ENCODE data around the gene BET1L.

DNA sequence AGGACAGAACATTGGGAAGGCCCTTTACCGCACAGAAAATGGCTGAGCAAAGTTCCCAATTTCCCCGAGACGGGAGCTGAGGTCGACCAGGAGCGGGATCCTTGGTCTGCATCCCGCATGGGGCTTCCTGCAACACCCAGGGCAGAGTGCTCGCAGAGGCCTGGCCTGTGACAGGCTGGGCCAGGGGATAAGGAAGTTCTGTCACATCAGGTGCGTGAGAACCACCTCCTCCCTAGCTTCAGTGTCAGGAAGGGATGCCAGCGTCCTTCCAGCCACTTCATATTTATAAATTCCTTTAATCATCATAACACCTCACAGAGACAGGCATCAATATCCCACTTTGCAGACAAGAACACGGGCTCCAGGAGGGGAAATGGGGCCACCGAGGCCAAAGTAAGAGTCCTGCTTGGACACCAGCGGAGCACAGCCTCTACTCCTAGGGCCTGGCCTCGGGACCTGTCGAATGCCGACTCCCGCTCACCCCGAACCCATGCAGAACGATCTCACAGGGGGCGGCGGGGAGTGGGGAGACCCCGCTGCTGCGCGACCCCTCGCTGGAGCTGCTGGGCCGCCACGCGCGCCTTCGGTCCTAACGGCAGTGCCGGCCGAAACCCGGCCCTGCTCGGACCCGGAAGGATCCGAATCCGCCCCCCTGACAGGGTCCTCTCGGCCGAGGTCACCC is 532 bp downstream of the BET1L start:
- TF ChIP-seq, protein P1, sequence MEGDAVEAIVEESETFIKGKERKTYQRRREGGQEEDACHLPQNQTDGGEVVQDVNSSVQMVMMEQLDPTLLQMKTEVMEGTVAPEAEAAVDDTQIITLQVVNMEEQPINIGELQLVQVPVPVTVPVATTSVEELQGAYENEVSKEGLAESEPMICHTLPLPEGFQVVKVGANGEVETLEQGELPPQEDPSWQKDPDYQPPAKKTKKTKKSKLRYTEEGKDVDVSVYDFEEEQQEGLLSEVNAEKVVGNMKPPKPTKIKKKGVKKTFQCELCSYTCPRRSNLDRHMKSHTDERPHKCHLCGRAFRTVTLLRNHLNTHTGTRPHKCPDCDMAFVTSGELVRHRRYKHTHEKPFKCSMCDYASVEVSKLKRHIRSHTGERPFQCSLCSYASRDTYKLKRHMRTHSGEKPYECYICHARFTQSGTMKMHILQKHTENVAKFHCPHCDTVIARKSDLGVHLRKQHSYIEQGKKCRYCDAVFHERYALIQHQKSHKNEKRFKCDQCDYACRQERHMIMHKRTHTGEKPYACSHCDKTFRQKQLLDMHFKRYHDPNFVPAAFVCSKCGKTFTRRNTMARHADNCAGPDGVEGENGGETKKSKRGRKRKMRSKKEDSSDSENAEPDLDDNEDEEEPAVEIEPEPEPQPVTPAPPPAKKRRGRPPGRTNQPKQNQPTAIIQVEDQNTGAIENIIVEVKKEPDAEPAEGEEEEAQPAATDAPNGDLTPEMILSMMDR (IDR thresholded peaks at IDR 0.05; ENCODE audit: low read depth, low read length, missing input control): no peak
- TF ChIP-seq, protein P2, sequence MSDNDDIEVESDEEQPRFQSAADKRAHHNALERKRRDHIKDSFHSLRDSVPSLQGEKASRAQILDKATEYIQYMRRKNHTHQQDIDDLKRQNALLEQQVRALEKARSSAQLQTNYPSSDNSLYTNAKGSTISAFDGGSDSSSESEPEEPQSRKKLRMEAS (IDR thresholded peaks at IDR 0.05): no peak
- TF ChIP-seq, protein P3, sequence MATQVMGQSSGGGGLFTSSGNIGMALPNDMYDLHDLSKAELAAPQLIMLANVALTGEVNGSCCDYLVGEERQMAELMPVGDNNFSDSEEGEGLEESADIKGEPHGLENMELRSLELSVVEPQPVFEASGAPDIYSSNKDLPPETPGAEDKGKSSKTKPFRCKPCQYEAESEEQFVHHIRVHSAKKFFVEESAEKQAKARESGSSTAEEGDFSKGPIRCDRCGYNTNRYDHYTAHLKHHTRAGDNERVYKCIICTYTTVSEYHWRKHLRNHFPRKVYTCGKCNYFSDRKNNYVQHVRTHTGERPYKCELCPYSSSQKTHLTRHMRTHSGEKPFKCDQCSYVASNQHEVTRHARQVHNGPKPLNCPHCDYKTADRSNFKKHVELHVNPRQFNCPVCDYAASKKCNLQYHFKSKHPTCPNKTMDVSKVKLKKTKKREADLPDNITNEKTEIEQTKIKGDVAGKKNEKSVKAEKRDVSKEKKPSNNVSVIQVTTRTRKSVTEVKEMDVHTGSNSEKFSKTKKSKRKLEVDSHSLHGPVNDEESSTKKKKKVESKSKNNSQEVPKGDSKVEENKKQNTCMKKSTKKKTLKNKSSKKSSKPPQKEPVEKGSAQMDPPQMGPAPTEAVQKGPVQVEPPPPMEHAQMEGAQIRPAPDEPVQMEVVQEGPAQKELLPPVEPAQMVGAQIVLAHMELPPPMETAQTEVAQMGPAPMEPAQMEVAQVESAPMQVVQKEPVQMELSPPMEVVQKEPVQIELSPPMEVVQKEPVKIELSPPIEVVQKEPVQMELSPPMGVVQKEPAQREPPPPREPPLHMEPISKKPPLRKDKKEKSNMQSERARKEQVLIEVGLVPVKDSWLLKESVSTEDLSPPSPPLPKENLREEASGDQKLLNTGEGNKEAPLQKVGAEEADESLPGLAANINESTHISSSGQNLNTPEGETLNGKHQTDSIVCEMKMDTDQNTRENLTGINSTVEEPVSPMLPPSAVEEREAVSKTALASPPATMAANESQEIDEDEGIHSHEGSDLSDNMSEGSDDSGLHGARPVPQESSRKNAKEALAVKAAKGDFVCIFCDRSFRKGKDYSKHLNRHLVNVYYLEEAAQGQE (IDR thresholded peaks at IDR 0.05): no peak
- TF ChIP-seq FOXA1 (IDR thresholded peaks at IDR 0.05): no peak
- no peak for TF ChIP-seq SP1 (IDR thresholded peaks at IDR 0.05)
- TF ChIP-seq, protein P4, sequence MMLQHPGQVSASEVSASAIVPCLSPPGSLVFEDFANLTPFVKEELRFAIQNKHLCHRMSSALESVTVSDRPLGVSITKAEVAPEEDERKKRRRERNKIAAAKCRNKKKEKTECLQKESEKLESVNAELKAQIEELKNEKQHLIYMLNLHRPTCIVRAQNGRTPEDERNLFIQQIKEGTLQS (IDR thresholded peaks at IDR 0.05): no peak
- TF ChIP-seq JUND (IDR thresholded peaks at IDR 0.05): no peak
- no peak for TF ChIP-seq RAD21 (IDR thresholded peaks at IDR 0.05)
- no peak for TF ChIP-seq TAF1 (conservative IDR thresholded peaks at IDR 0.05)
- no peak for TF ChIP-seq YY1 (IDR thresholded peaks at IDR 0.05)
